ENCODE data around the gene ACACB.

Gene ACACB

DNA sequence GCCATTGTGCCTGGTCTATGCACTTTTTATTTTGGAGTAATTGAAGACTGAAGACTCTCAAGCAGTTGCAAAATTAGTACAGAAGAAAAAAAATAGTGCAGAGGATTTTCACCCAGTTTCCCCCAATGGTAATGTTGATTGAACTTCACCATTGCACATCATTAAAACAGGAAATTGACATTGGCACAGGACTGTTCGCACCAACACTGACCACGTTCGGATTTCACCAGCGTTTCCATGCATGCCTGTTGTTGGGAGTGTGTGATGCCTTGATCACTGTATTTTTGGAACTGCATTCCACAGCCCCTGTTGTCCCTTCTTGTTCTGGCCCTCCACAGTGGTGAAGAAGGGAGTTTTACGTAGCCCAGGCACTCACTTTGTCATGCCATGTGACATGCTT, 125.5 kb downstream of the ACACB start:
- in situ Hi-C loops (cut with HindIII; ENCODE audit: low sequenced_read_pairs), result no loop called here
- no peak for DNase-seq (ENCODE audit: low read depth, low spot score)
- no peak for TF ChIP-seq CTCF (IDR thresholded peaks at IDR 0.05; ENCODE audit: low read depth, low read length)
- no peak overlapping the region for H3K4me3 ChIP-seq (ENCODE audit: low read depth, low read length)

GRCh38 chr12:109244073-109244472, 127.7 kb downstream of the ACACB start:
- no peak for DNase-seq (ENCODE audit: low read depth, low spot score)
- no peak overlapping the region for H3K4me3 ChIP-seq (ENCODE audit: low read depth, low read length)
- TF ChIP-seq CTCF (IDR thresholded peaks at IDR 0.05; ENCODE audit: low read depth, low read length), result no peak
- in situ Hi-C loops (cut with HindIII; ENCODE audit: low sequenced_read_pairs), result no loop called here

- DNase-seq (ENCODE audit: low read depth, low spot score), result no peak
- in situ Hi-C loops (cut with HindIII; ENCODE audit: low sequenced_read_pairs), result no loop called here
- H3K4me3 ChIP-seq (ENCODE audit: low read depth, low read length), result no peak overlapping the region
- TF ChIP-seq CTCF (IDR thresholded peaks at IDR 0.05; ENCODE audit: low read depth, low read length), result no peak
These were observed 129.8 kb downstream of the ACACB start for GRCh38 chr12:109246221-109246620.

GRCh38 chr12:109247831-109248654, 131.7 kb downstream of the ACACB start:
- no peak overlapping the region for H3K4me3 ChIP-seq (ENCODE audit: low read depth, low read length)
- no peak for TF ChIP-seq CTCF (IDR thresholded peaks at IDR 0.05; ENCODE audit: low read depth, low read length)
- no peak for DNase-seq (ENCODE audit: low read depth, low spot score)
- in situ Hi-C loops (cut with HindIII; ENCODE audit: low sequenced_read_pairs), result no loop called here

DNA sequence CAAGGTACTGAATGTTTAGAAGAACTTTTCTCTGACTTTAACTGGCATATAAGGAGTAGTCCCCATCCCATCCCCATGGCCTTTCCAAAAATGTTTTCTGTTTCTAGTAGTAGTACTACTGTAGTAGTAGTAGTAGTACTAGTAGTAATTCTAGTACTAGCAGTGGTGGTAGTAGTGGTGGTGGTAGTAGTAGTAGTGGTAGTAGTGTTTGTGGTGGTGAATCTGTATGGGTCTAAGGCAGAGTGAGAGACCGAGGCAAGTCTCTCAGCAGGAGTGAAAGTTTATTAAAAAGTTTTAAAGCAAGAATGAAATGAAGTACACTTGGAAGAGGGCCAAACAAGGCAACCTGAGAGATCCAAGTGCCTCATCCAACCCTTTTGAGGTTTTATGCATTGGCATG, 134.1 kb downstream of the ACACB start:
- in situ Hi-C loops (cut with HindIII; ENCODE audit: low sequenced_read_pairs), result no loop called here
- no peak overlapping the region for H3K4me3 ChIP-seq (ENCODE audit: low read depth, low read length)
- no peak for TF ChIP-seq CTCF (IDR thresholded peaks at IDR 0.05; ENCODE audit: low read depth, low read length)
- DNase-seq (ENCODE audit: low read depth, low spot score), result no peak

DNA sequence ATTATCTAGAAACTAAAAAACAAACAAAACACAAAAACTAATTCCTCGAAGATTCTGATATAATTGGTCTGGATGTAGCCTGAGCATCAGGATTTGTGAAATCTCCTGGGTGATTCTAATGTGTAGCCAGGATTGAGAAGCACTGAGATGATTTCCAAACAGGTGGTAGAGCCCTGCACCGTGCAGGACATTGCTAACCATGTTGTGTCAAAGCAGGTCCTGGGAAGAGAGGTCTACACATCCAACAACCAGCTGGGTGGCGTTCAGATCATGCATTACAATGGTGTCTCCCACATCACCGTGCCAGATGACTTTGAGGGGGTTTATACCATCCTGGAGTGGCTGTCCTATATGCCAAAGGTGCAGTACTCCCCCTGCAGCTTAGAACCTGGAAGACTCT, 136.4 kb downstream of the ACACB start:
- no peak for TF ChIP-seq CTCF (IDR thresholded peaks at IDR 0.05; ENCODE audit: low read depth, low read length)
- in situ Hi-C loops (cut with HindIII; ENCODE audit: low sequenced_read_pairs), result no loop called here
- H3K4me3 ChIP-seq (ENCODE audit: low read depth, low read length), result no peak overlapping the region
- DNase-seq (ENCODE audit: low read depth, low spot score), result no peak
